ENCODE measurements around the gene WNT7B.

WNT7B gene

DNA sequence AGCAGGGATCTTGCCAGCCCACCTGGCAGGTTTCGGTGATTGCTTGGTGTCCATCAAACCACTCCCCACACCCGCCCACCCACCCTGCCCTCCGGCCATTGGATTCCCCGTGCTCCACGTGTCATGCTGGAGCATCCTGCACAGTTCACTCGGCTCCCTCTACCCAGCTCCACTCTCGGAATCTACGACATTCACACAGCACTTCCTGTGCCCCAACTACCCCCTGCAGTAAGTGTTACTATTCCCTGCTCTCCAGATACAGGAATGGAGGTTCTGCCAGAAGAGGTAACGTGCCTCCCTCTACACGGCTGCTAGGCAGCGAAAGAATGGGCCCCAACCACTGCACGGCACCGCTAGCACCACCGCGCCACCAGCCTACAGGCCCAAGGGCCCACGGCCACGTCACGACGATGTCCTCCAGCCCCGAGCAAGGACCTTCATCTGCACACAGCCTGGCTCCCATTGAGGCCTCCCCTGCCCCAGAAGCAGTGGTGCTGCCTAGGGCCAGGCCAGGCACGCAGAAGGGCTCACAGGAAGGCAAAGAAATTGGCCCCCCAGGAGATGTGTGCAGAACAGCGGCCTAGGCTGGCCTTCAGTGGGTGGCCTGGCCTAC, 27.6 kb downstream of the WNT7B start:
- no peak for DNase-seq

DNA sequence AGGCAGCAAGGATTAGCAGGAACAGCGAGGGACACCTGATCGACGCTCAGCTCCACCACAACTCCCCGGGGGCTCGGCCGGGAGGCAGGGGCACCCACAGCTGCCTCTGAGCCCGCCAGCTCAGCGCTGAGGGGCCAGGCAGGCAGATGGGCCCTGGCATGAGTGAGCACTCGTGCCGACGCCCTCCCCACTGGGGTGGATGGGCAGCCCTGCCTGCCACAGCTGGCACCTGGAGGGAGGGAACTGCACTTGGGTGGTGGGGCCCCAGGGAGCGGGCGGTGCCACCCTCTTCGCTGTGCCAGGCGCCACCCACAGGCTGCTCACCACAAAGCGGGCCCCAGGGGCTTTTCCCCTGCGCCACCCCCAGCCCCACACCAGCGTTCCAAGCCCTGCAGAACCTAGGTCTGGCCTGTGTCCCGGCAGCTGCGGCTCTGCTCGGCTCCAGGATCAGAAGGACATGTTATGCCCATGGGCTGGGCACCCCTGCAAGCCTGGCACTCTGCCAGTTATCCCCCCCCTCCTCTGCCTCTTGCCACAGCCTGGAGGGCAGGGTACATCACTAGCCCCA, 28.8 kb downstream of the WNT7B start:
- DNase-seq = peak; percentile 87

DNA sequence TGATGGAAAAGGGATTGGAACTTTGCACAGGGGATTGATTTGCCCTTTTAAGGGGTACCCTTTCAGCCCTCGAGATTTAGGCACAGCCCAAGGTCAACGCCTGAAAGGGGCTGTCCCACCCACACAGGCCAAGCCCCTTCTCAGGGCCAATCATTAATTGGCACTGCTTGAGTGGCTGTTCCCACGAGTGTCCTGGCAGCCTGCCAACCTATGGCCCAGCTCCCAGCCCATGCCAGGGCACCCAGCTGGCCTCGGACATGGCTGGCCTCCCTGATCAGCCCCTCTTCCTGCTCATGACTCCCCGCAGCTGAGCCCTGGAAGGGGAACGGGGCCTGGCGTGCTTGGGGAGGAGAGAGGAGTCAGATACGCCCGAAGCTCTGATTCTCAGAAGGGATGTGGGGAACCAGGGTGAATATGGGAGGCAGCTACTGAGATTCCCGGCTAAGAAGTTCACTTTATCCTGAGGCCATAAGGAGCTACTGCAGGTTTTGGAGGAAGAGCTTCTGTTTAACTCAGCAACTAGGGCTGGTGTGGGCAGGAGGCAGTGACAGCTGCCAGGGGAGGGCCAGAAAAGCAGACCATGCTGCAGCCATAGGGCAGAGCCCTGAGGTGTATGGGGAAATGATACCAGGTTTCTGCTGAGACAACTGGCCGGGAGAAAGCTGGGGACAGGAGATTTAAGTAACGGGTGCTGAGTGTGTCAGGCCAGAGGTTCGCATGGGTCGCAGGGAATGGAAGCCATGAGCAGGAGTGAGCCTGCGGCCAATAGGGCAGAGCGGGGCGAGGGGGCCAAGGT, 30.0 kb downstream of the WNT7B start:
- no peak for DNase-seq

DNA sequence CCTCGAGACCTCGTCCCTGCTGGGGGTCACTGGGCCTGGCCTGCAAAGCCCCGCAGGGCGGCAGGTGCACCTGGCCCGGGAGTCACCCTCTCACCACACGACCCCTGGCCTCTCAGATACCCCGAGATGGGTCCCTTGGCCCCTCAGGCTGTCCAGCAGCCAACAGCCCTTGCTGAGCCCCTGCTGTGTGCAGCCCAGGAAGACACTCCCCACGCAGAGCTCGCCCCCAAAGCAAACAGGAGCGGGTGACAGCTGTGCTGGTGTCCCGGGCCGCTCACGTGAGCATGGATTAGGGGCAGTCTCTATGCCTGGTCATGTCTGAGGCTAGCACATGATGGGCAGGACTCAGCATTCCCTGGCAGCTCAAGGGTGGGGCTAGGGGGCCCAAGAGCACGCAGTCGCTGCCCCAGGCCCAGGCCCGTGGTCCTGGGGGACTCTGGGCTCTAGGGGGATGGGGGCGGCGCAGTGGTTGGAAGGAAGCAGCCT, 31.3 kb downstream of the WNT7B start:
- DNase-seq = no peak

DNA sequence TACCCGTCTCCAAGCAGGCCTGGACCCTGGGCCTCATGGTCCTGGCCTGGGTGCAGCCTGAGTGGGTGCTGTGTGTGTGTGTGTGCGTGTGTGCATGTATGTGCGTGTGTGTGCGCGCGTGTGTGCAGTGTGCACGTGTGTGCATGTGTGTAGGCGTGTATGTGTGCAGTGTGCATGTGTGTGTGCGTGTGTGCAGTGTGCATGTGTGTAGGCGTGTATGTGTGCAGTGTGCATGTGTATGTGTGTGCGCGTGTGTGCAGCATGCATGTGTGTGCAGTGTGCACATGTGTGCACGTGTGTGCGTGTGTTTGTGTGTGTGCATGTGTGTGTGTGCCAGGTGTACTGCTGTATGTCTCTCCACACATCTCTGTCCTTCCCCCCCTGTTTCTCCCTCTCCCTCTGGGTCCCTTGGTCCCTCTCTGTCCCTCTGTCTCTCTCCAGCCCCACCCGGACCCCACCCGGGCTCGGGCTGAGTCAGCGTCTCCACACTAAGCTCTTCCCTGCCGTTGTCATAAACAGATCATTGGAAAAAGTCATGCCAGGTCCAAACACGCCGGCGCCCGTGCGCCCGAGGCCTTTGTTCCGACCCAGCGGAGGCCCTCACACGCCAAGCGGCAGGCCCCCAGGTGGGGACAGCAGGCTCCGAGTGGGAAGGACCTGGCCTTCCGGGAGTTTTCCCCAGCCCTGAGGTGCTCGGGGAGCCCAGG, 34.0 kb downstream of the WNT7B start:
- DNase-seq = no peak

DNA sequence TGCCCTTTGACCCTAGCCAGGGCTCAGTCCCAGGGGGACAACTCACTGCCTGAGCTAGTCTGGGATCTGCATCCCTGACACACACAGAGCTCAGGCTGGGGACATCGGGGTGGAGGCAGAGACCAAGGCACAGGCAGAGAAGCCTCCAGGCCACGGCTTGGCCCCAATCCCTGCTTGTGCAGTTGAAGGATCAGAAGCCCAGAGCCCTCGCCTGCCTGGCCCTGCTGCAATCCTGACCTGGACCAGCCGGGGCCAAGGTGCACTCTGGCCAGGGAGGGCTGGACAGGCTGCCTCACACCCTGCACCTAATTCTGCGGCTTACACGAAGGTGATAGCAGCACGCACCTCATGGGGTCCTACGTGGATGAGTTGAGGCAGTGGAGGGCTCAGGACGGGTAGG, 34.6 kb downstream of the WNT7B start:
- DNase-seq = no peak

DNA sequence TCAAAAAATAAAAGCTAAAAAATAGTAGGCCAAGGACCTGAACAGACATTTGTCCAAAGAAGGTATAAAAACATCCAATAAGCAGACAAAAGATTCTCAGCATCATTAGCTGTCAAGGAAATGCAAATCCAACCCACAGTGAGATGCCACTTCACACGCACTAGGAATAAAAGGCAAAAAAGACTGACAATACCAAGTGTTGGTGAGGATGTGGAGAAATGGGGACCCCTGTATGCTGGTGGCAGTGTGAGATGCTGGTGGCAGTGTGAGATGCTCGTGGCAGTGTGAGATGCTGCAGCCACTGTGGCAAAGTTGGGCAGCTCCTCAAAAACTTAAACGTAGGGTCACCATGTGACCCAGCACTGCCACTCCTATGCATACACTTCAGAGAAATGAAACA, 38.0 kb downstream of the WNT7B start:
- DNase-seq = no peak

DNA sequence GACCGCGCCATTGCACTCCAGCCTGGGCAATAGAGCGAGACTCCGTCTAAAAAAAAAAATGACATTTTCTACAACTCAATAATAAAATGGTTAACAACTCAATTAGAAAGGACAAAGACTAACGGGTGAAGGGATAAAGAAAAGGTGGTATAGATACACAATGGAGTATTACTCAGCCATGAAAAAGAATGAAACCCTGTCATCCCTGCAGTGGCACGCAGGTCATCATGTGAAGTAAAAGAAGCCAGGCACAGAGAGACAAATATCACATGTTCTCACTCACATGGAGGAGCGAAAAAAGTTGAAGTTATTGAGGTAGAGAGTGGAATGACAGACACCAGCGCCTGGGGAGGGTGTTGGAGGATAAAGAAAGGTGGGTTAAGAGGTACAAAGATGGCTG, 39.0 kb downstream of the WNT7B start:
- no peak for DNase-seq

DNA sequence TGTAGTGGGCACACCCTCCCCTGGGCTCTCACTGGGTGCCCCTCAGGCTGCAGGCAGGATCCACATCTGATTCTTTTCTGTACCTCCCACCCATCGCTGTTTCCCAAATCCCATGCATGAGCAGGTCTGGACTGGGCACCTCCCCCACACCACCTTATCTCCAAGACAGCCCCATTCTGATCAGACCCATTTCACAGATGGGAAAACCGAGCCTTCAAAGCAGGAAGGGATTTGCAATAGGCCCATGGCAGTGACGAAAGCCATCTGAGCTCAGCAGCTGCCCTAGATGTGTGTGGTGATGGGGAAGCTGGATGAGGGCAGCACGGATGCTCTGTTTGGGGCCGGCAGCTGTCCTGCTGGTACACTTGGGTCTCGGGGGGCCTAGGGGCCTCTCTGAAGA, 41.4 kb downstream of the WNT7B start:
- DNase-seq = no peak

DNA sequence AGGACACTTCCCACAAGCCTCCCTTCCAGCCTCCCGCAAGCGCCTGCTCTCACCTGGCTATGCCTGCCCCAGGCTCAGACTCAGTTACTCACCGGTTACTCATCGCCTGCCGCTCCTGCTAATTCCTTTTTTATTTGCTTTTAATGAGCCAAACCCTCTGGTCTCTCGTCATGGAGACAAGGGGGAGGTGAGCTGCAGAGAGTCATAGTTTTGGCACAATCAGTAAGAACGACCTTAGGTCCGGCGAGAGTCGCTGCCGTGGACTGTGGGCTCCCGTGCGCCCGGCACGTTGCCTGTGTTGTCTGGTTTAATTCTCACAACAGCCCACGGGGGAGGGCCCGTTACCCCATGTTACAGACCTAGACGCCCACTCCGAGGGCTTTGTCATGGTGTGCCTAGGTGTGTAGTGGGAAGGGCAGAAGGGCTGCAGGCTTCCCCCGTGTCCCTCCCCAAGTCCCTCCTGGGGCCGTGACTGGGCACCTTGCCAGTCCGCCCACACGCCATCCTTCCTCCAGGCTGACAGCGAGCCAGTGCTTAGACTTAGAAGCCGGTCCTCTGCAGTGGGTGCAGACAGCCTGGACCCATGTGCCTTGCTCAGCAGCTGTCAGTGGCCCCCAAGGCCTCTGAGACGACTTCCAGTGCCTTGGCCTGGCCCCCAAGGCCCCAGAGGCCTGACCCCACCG, 42.2 kb downstream of the WNT7B start:
- DNase-seq = no peak

DNA sequence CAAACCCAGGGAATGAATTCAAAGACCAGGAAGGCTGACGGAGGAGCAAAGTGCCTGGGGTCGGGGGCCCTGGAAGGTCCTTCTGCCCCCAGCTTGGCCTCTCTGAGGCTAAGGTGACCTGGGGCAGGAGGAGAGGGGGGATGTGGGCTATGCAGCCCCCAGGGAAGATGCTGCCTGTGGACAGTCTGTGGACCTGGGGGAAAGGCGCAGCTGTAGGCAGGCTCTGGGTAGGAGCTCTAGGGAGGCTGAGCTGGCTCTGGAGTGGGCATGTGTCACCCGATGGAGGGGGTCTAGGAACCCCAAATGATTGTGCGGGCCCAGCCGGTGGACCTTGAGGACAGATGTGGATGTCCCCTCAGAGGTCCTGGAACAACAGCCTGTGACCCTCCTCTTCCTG, 42.8 kb downstream of the WNT7B start:
- DNase-seq = no peak

DNA sequence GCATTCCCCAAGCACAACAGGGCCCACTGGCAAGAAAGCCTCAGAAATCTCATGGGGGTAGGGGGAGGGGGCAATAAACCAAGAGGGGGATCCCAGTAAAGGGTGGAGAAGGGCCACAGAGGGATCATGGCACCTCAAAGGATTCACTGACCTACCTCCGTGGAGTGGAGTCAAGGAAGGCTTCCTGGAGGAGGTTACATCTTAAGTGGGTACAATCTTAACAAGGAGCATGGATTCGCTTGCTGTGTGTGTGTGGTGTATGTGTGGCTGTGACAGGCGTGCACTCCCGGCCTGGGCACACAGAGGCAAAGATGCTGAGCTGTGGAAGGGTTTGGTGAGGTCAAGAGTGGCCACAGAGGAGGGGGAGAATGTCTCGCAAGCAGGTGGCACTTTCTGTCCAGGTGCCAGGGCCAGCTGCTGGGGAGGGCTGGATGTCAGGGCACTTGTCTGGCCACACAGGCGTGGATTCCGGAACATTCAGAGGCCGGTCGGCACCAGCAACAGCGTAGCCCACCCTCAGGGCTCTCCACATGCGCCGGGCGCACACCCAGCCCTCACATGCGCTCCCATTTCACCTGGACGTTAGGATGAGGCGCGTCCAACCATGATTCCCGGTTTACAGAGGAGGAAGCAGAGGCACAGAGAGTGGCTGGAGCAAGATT, 43.3 kb downstream of the WNT7B start:
- no peak for DNase-seq

DNA sequence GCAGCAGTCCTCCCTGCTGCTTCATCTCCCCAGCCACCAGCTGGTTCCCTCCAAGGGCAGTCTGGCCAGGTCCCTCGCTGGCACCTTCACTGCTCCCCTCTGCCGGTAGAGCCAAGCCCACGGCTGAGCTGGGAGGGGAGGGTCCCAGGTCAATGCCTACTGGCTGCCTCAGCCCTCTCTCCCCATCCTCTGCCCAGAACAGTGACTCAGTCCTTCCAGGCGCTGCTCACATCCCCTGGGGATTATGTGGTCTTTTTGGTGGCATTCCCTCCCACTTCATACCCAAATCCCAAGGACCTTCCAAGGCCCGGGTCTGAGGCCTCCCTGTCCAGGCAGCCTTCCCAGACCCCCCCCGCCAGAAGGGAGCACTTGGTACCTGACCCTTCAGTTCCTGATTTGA, 44.9 kb downstream of the WNT7B start:
- DNase-seq = no peak

DNA sequence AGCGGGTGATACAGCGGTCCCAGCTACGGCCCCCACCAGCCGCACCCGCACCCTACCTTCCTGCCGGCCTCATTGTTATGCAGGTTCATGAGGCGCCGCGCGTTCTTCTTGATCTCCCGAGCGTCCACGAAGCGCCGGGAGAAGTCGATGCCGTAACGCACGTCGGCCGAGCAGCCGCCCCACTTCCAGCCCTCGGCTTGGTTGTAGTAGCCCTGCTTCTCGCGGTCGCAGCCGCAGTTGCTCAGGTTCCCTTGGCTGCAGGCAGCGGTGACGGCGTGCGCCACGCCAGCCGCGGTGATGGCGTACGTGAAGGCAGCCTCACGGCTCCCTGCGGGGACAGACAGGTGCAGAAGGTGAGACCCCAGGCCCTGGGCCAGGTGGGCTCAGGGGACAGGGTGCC, 45.9 kb downstream of the WNT7B start:
- no peak for DNase-seq

DNA sequence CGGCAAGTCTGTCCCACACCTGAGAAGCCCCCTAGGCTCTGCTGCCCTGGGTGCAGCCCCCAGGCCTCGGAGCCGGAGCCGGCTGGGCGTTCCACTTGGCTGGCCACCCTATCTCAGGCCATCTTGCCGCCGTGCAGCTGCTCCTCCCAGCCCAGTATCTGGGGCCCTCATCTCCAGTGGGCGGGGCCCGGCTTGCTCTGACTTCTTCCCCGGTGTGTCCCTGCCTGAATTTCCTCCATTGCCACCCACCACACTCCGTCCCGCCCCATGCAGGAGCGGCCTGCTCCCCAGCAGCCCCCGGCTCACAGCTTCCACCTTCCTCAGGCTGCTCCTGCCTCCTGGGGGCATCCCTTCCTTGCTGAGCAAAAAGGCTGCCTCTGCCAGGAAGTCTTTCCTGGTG, 46.6 kb downstream of the WNT7B start:
- no peak for DNase-seq

DNA sequence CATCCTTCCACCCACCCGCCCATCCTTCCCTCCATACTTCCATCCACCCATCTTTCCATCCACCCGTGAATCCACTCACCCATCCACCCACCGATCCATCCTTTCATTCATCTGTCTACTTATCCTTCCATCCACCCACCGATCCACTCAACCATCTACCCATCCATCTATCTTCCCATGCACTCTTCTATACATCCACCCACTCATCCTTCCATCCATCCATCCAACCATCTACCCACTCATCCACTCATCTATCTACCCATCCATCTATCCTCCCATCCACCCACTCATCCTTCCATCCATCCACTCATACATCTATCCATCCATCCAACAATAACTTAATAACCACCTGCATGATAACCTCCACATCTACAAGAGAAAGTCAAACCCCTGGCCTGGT, 47.3 kb downstream of the WNT7B start:
- no peak for DNase-seq

DNA sequence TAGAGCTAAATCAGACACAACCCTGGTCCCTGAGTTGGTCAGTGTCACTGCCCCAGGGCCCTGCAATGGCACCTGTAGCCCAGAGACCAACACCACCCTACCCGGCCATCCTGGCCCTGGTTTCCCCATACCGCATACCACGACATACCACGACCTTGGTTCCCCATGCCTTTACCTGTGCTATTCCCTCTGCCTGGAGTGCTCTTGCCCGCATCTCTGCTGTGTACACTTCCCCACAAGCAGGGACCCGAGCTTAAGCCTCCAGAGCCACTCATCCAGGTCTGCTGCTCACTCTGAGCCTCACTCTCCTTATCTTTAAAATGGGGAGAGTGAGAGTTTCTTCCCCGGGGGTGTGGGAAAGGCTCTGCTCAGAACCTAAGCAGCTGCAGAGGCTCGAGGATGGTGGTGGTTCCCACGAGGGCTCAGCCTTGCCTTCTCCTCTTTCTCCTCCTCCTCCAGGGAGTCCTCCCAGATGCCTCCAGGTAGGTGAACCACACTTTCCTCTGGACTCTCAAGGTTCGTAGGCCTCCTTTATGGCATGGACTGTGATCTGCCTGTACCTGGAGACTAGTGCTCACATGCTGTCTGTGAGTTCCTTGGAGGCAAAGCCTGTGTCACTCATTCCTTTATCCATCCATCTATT, 48.1 kb downstream of the WNT7B start:
- no peak for DNase-seq

DNA sequence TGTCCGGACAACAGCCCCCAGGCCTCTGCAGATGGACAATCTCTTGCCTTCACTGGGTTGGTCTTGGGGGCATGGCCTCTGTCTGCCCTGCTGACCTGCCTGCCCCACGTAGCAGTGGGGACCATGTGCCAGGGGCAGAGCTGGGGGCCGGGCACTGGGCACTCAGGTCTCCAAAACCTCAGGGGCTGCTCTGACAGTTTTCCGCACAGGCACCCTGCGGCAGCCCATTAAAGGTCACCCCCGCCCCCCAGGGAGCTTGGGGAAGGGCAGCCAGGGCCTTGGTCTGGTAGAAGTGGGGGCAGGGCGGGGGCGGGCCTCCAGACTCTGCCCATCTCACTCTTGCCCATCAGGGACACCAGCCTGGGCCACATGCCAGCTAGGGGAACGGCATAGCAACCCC, 49.9 kb downstream of the WNT7B start:
- no peak for DNase-seq

DNA sequence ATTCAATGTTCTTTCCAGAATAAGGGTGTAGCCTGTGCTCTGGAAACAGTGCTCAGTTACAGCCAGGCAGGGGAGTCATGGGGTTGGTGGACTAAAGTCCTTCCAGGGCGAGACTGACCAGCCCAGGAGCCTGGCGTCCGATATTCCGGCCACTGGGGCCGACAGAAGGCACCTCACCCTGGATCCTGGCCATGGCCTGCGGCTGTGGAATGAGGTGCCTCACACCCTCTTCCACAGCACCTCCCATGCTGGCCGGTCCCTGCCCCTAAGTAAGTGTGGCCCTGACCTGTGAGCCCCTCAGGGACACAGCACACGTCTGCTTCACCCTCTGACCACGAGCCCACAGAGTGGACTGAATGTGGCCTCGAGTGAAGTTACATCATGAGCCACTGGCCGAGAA, 50.5 kb downstream of the WNT7B start:
- no peak for DNase-seq

DNA sequence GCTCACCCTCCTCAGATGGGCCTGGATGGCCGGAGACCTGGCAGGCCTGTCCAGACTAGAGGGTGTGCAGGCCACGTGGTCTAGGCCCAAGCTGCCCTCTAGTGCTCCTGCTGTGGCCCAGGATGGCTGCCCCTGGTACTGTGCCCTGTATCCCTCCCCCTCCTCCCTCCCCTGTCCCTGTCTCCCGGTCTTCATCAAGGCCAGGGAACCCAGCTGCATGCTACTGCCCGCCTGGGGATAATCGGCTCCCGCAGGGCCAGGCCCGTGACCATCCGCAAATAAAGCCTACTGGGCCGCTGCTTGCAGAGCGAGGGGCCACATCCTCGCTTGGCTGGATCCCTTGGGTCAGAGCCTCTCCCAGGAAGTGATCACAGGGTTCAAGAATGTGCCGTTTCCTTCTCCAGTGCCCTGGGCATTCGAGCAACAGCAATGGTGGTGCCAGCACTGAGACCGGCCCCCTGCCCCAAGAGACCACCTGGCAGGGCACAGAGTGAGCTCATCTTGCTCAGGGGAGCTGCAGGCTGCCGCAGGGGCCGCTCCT, 51.1 kb downstream of the WNT7B start:
- no peak for DNase-seq

DNA sequence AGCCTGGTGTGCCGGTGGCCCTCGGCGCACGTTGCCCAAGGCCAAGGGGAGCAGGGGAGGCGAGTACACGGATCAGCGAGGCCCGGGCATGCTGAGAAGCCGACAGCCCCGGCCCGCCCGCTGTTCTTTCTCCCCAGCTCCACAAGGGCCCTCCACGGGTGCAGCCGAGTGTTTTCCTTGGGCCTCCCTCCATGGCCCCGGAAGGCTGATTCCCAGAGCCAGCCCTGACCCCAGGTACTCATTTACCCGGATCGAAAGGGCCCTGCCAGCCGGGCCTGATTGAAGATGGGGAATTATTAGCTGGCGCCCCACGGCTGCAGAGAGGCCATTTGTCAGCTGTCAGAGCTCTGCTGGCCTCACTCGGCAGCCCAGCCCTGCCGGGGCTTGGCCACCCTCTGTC, 53.1 kb downstream of the WNT7B start:
- DNase-seq = no peak

DNA sequence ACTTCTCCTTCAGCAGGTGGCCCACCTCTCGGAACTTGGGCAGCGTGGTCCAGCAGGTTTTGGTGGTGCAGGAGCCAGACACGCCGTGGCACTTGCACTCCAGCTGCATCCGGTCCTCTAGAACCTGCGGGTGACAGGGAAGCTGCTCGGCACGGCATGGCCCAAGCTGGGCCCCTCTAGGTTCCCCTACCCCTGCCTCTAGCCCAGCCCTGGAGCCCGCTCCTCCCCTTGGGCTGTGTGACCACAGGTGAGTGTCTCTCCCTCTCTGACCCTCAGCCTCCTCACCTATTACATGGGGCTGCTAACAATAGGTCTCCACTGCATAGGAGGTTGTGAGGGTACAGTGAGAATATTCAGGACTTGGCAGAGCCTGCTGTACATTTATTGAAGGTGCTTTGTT, 53.8 kb downstream of the WNT7B start:
- DNase-seq = no peak
